ENCODE measurements around the gene OR10A5.

GRCh38 chr11:6871278-6871677, 25.8 kb downstream of the OR10A5 start:
- no peak for TF ChIP-seq SUZ12 (IDR thresholded peaks at IDR 0.05; ENCODE audit: low read length)
- no peak for TF ChIP-seq RBBP5 (IDR thresholded peaks at IDR 0.05; ENCODE audit: borderline replicate concordance, low read depth, low read length)
- TF ChIP-seq SP1 (IDR thresholded peaks at IDR 0.05; ENCODE audit: low read depth, low read length): no peak
- no peak for TF ChIP-seq EP300 (IDR thresholded peaks at IDR 0.05; ENCODE audit: borderline replicate concordance in 1 of 2, low read depth in 2 of 2, low read length in 2 of 2)
- no peak for TF ChIP-seq ATF2 (IDR thresholded peaks at IDR 0.05; ENCODE audit: low read length)
- TF ChIP-seq RXRA (IDR thresholded peaks at IDR 0.05; ENCODE audit: insufficient read depth, low read depth, low read length): no peak
- TF ChIP-seq ASH2L (IDR thresholded peaks at IDR 0.05; ENCODE audit: low read length): no peak
- TF ChIP-seq ZNF274 (IDR thresholded peaks at IDR 0.05; ENCODE audit: borderline replicate concordance, extremely low read depth, low read length): no peak
- no peak for TF ChIP-seq RAD21 (IDR thresholded peaks at IDR 0.05 in 1 of 2, conservative IDR thresholded peaks at IDR 0.05 in 1 of 2; ENCODE audit: low read depth in 2 of 2, low read length in 2 of 2)

Measured in H1 (cell line).